Stimulated activated CD4-positive, alpha-beta T cell treated with anti-CD3 and anti-CD28 coated beads, Interleukin-12 subunit alpha, Interleukin-12 subunit beta, amount 100 ng/mL, for 24 hours (primary cell): Measurements from ENCODE around the gene GGTLC2.

Source experiments
- DNase-seq, 2 experiments: peaks; one replicate each; pipeline ENCODE4 v3.0.0-alpha.2; 2020; ENCODE audit warnings: low read depth in 2 of 2

The GGTLC2 gene

DNA sequence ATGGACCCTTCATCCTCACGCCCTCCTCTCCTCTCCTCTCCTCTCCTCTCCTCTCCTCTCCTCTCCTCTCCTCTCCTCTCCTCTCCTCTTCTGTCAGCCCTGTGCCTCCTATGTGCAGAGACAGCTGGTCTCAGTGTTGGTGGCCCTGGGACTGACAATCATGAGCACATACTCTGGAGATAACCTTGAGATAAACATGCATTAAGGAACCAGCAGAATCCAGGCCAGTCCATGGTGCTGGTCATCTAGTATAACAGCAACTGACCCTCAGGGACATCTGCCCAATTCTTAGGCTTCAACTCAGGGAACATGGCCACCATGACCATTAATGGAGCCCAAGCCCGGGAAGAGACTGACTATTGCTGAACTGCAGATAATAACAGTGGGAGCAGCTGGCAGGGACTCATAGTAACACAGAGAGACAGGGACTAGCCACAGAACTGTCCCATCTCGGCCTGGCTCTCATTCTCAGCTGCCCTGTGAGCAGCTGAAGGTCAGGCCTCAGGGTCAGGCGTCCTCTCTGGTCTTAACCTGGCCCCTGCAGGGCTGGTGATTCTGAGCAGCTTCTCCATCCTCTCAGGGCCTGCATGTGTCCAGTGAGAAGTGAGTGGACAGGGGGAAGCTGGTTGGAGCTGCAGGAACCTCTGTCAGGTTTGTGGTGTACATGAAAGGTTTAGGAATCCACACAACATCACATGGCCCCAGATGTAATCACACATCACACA is 45.4 kb downstream of the GGTLC2 start:
- no peak for DNase-seq

DNA sequence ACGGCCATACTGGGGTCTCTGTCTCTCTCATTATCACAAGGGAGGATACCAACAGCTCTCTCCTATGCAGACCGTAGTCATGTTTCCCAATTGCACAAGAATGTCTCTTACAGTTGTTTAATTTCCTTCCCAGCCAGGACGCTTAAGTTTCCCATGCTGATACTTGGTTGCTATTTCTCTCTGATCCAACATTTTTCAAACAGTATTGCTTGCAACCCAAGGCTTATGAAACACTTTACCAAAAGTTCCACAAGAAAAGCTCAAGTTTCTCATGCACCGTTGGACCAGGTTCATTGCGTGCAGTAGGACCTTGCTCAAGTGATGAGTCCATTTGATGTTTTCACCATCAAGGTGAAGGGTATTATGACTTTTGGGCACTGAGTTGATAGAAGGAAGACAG is 46.6 kb downstream of the GGTLC2 start:
- DNase-seq, result no peak

DNA sequence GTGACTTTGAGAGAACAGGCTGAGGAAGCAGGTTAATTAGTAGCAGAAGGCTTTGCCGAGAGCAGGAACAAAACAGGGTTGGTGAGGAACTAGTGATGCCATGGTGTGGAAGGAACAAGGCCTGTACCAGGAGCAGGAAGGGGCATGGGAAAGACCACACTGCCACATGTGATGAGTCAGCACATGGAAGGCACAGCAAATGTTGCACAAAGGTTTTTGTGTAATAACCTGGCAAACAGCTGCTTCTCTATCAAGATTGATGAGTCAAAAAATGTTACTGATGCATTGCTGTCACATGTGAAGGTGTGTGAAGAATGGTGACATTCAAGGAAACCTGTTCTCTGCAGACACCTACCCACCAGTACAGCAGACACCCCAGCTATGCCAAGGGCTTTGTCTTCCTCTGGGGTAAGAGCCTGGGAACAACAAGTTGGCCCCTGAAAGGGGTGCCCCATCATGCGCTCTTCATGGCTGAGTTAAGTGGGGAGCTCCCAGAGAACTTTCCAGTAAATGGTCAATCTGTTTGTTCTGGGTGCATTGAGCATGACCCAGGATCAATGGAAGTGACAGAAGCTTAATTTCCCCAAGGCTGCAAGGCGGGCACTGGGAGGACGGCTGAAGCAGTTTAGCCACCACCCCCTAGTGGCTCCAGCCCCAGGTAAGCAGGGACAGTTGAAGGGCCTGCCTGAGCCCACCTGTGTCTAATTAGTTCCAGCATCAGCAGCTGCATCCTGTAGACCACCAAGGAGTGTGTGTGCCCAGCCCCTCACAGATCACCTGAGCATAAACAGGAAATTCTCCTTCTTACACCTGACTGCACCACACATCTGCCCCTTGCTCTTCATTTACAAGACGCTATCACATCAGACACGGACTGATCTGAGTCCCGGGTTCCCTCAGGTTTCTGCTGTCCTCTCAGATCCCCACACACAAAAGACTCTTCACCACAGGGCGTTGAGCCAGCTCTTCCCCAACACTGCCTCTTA is 47.6 kb downstream of the GGTLC2 start:
- DNase-seq, result no peak

DNA sequence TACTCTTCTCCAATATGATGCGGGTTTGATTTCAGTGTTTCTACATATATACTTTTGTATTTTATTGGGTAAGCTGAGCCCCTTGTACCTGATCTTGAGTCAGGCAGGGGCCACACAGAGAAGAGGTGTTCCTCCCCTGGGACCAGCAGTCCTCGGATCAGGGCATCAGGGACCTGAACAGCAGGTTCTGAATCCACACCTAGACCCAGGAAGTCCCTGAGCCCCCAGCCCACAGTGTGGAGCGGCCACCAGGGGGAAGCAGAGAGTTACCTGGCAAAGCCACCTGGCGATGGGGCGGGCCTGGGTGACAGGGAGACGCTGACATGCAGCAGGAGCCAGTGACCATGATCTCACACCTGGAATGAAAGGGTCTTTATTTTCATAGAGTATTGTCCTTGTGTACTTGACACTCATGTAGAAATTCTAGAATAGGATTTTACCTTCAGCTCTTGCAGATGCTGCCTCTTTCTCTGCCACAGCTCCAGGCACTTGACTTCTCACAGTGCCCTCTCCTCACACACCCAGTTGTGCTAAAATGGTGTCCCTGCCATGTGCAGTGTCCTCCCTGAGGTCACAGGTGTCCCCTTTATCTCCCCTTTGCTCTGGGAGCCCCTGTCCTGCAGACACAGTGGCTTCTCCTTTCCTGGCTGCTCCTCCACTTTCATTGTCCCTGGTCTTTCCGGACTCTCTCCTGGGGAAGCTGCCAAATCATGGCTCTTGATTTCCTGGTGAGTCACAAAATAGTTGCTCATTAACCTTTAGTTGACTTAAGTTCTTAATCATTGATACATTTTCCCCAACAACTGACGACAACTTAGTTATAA is 48.5 kb downstream of the GGTLC2 start:
- DNase-seq, result peak; percentile 22 to 54

DNA sequence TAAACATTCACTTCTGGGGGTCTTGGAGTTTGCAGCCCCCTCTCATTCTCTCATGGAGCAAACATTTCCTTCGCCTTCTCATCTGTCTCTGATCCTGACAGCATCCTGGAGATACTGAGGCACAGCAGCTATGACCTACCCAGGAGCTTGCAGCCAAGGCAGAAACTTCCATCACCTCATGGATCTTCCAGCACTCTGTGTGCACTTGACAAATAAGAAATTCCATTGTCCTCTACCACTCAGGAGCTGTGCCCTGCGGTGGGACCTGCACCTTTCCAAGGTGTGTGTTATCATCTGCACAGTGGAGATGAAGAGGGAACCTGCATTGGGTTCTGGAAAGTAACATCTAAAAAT is 49.1 kb downstream of the GGTLC2 start:
- no peak for DNase-seq

DNA sequence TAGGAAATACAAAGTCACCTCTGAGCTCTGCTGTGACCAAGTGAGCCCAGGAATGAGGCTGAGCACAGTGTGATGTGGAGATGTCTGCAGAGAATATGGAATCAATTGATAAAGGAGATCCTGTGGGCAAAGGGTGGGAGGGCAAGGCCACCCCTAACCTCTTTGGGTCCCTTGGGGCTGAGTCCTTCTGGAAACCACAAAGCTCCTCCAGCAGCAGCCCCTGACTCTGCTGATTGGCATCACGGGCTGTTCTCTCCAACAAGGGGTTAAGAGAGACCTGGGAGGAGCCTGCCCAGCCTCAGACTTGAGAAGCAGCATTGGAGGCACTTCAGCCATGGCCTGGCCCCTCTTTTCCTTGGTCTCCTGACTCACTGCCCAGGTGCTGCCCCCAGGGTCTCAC is 49.7 kb downstream of the GGTLC2 start:
- DNase-seq, result no peak

DNA sequence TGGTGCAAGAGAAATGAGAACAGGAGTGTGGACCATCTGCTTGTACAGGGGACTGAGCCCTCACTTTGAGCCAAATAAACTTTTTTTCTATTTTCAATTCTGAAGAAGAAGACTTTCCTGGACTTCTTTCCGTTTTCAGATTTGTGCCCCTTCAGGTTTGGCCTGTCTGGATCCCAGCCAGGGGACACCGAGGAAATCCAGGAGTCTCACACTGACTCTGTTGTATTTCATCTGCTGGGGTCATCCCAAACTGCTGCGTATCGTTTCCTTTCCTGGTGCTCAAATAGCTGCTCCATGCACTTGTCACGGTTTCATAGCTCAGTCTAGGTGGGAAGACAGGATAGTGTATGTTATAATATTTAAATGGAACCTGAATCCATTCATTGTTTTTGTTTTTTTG is 51.7 kb downstream of the GGTLC2 start:
- no peak for DNase-seq
